ENCODE measurements around the gene RAD21L1.

DNA sequence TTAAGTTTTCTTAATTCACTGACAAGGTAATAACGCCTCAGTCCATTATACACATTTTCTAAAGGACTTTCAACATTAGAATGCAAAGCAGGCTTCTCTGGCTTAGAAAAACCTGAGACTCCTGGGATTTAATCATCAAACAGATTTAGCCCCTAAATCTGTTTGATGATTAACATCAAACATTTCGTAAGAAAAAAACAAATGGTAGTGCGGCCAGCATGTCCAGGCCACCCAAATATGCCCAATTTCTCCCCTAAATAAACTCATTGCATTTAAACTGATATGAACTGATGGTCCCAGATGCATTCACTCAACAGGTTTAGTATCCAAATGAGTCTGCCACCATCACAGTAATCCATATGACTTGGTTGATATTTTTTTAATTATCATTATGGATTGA is 47.2 kb upstream of the RAD21L1 start:
- TF ChIP-seq, protein P1, sequence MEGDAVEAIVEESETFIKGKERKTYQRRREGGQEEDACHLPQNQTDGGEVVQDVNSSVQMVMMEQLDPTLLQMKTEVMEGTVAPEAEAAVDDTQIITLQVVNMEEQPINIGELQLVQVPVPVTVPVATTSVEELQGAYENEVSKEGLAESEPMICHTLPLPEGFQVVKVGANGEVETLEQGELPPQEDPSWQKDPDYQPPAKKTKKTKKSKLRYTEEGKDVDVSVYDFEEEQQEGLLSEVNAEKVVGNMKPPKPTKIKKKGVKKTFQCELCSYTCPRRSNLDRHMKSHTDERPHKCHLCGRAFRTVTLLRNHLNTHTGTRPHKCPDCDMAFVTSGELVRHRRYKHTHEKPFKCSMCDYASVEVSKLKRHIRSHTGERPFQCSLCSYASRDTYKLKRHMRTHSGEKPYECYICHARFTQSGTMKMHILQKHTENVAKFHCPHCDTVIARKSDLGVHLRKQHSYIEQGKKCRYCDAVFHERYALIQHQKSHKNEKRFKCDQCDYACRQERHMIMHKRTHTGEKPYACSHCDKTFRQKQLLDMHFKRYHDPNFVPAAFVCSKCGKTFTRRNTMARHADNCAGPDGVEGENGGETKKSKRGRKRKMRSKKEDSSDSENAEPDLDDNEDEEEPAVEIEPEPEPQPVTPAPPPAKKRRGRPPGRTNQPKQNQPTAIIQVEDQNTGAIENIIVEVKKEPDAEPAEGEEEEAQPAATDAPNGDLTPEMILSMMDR (conservative IDR thresholded peaks at IDR 0.05 in 1 of 2, IDR thresholded peaks at IDR 0.05 in 1 of 2; ENCODE audit: extremely low read depth in 1 of 2, insufficient read depth in 1 of 2, low read depth in 1 of 2, low read length in 2 of 2): no peak
- TF ChIP-seq EZH2 (IDR thresholded peaks at IDR 0.05; ENCODE audit: borderline replicate concordance, low read length): no peak

Data from mammary epithelial cell (primary cell).